Breast epithelium (tissue), 4 donors: ENCODE measurements around the gene POF1B. TPM values are rescaled to one million over a fixed set of nuclear protein-coding genes. Genes with fewer than 3 reads are reported as not detected.

ENCODE experiments used
- DNase-seq, 2 donors: peaks; one replicate each; pipeline ENCODE4 v3.0.0-alpha.2; 2019; ENCODE audit warnings: low spot score in 2 of 2
- H3K27ac ChIP-seq, 2 donors: fragments of 200-600 bp; sonication (generic) in 1 of 2; one replicate each; pipeline ENCODE4 v1.5.1; 2016 to 2019; ENCODE audit warnings: mild to moderate bottlenecking in 1 of 2
- H3K27me3 ChIP-seq, 2 donors: fragments of 200-600 bp; sonication (generic) in 1 of 2; one replicate each; pipeline versions ENCODE4 v1.5.1 to v1.6.0; 2017 to 2019; ENCODE audit warnings: control low read depth in 1 of 2, mild to moderate bottlenecking in 1 of 2
- H3K36me3 ChIP-seq: fragments of 200-600 bp; one replicate; pipeline ENCODE4 v1.5.1; 2019
- H3K4me1 ChIP-seq, 2 donors: fragments of 200-600 bp; sonication (generic); one replicate each; pipeline ENCODE4 v1.5.1; 2016 to 2019; ENCODE audit warnings: control low read depth in 1 of 2
- H3K4me3 ChIP-seq, 3 donors: fragments of 200-600 bp; sonication (generic); 1 replicate in 2 of 3; 2 replicates in 1 of 3; pipeline ENCODE4 v1.5.1; 2016 to 2019; ENCODE audit warnings: mild to moderate bottlenecking in 3 of 3, moderate library complexity in 2 of 3
- H3K9me3 ChIP-seq, 2 donors: fragments of 200-600 bp; sonication (generic) in 1 of 2; one replicate each; pipeline ENCODE4 v1.5.1; 2016 to 2019; ENCODE audit warnings: control low read depth in 1 of 2
- CTCF ChIP-seq, 3 donors: fragments of 450-650 bp; IDR thresholded peaks; one replicate each; pipeline ENCODE4 v1.5.1; 2016 to 2017; ENCODE audit warnings: antibody characterized with exemption in 3 of 3, mild to moderate bottlenecking in 3 of 3, moderate library complexity in 3 of 3
- POLR2A ChIP-seq: fragments of 450-650 bp; IDR thresholded peaks from one replicate; pipeline ENCODE4 v1.6.1; 2016; ENCODE audit warnings: antibody characterized with exemption, mild to moderate bottlenecking, moderate library complexity
- POLR2AphosphoS5 ChIP-seq, 3 donors: sonication (generic); formaldehyde crosslinking; IDR thresholded peaks; one replicate each; pipeline ENCODE4 v1.6.1; 2017; ENCODE audit warnings: antibody characterized with exemption in 3 of 3
- intact Hi-C: fragments of 100-400 bp; cut with DNase I; formaldehyde crosslinking; loops from one replicate; pipeline ENCODE4 v1.15.1; 2023; ENCODE audit warnings: low total_unique reads
- total RNA-seq, 3 donors: library from RNA; depleted of rRNA; stranded (reverse); fragments of >200 nt; gene quantifications; one replicate each; pipeline ENCODE4 v1.1.0, GENCODE V29; 2016

The POF1B gene
- total RNA-seq, 3 donors from 2014 or later, result 0.48 to 19.5 (median 6.2) TPM

GRCh38 chrX:85243155-85243554 is 136.3 kb downstream of the POF1B start:
- Histone ChIP-seq H3K4me3 (peak overlapping the region; percentile 48 to 75 (median 65)), H3K4me1 (no peaks in the 10 kb centered on the region), H3K27ac (peak overlapping the region in 1 of 2 donors; percentile 78), H3K36me3 (no peaks in the 10 kb centered on the region), H3K9me3 (peaks cover 0 to 3% of the 10 kb centered on the region in 2 donors), H3K27me3 (peaks cover 0 to 11% of the 10 kb centered on the region in 2 donors)
- TF ChIP-seq POLR2A, result no peak
- no peak for TF ChIP-seq CTCF (IDR thresholded peaks at IDR 0.05)
- no peak for TF ChIP-seq POLR2AphosphoS5 (IDR thresholded peaks at IDR 0.05)
- intact Hi-C loops, result no loop called here
- DNase-seq, result no peak

Other genes with a start within 250 kb of the POF1B start
- under 1 TPM in 1 of 3 donors, not detected in 2; 0.15 TPM for gene SATL1, start 135.9 kb downstream of the POF1B start, total RNA-seq
- 10 to 100 TPM in 1 of 3 donors, 1 to 10 TPM in 2; 1.1 to 14.5 (median 6.2) TPM for gene ZNF711, start 135.7 kb downstream of the POF1B start, total RNA-seq